MG63 (cell line): Measurements from ENCODE around the gene TMEM176B. TPM values are rescaled to one million over a fixed set of nuclear protein-coding genes. Genes with fewer than 3 reads are reported as not detected.

ENCODE experiments used
- DNase-seq: peaks from one replicate; pipeline ENCODE4 v3.0.0-alpha.2; 2020
- H3K27me3 ChIP-seq: fragments of 250-450 bp; sonication (Bioruptor Pico); 2 replicates; pipeline ENCODE4 v1.5.1; 2020; ENCODE audit warnings: mild to moderate bottlenecking, moderate library complexity
- H3K36me3 ChIP-seq: fragments of 250-450 bp; sonication (Bioruptor Pico); 2 replicates; pipeline ENCODE4 v1.5.1; 2020; ENCODE audit warnings: mild to moderate bottlenecking, moderate library complexity
- H3K4me3 ChIP-seq: fragments of 250-450 bp; sonication (Bioruptor Pico); 2 replicates; pipeline ENCODE4 v1.5.1; 2020; ENCODE audit warnings: mild to moderate bottlenecking, moderate library complexity
- H3K9me3 ChIP-seq: fragments of 250-450 bp; sonication (Bioruptor Pico); 2 replicates; pipeline ENCODE4 v1.5.1; 2020; ENCODE audit warnings: mild to moderate bottlenecking, moderate library complexity
- total RNA-seq: library from RNA; depleted of rRNA; stranded (reverse); fragments of >200 nt; shearing (Covaris generic); gene quantifications from 2 replicates; pipeline ENCODE4 v1.2.3, GENCODE V29; 2014; ENCODE audit warnings: low replicate concordance; rRNA removed

TMEM176B gene
- total RNA-seq, 1 experiment from 2014 or later: 0.23 TPM

DNA sequence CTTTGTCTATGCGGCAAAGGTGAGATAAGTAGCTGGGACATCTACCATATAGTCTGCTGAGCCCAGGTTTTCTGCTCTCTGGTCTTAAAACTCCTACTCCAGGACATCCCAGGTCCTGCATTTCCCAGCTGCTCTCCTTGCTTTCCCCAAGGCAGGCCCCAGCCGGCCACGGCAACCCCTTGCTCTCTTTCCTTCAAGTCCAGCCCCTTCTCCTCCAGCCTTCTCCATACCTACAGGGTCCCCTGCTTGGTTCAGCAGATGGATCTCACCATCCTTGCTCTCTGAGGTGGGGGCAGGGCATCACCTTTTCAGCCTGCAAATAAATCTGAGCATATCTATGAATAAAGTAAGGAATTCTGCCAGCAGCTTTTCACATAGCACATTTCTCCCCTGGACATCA is 54.3 kb downstream of the TMEM176B start:
- no peaks in the 10 kb centered on the region for H3K27me3 ChIP-seq
- no peak for DNase-seq
- no peaks in the 10 kb centered on the region for H3K9me3 ChIP-seq
- no peak overlapping the region for H3K4me3 ChIP-seq
- no peaks in the 10 kb centered on the region for H3K36me3 ChIP-seq

DNA sequence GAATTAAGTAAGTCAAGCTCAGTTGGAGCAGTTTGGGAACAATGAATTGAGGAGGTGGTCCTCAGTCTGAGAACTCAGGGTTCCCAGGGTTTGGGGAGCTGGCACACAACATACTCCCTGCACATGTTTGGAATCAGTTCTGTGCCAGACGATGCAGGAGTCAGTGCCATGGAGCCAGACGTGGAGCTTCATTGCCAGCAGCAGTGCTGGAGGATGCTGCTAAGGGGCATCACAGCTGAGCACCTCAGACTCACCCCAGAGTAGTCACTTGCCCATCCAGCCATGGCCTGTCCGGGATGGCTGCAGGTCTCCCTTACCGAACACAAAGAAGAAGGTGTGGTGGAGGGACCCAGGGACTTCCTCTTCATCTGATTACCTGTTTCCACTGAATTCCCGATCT is 55.1 kb downstream of the TMEM176B start:
- Histone ChIP-seq H3K36me3 (no peaks in the 10 kb centered on the region), H3K4me3 (no peak overlapping the region), H3K27me3 (no peaks in the 10 kb centered on the region), H3K9me3 (no peaks in the 10 kb centered on the region)
- DNase-seq: no peak

DNA sequence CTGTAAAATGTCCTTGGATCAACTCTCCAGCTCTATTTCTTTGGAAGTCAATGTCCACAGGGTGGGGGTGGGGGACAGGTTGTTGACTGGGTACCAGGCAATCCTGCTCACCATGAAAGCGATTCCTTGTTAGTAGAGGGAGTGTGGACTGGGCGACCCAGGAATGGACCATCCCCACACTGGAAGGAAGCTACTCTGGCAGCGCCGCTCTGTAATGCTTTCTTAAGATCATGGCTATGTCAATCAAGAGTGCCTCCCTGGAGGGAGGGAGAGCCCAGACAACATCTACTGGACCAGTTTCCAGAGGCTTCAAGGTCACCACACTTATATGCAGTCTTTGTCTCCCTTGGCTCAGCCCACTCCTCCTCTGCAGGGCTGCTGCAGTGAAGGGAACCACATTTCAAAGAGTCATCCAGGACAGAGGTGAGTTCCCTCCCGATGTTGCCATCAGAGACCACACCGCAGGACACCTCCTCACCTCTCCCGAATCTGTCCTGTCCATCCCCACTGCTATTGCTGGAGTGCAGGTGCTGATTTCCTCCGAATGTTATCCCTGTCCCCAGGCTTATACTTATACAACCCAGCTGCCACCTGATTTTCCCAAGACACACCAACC is 56.0 kb downstream of the TMEM176B start:
- Histone ChIP-seq H3K36me3 (no peaks in the 10 kb centered on the region), H3K27me3 (no peaks in the 10 kb centered on the region), H3K4me3 (no peak overlapping the region), H3K9me3 (no peaks in the 10 kb centered on the region)
- DNase-seq: no peak

DNA sequence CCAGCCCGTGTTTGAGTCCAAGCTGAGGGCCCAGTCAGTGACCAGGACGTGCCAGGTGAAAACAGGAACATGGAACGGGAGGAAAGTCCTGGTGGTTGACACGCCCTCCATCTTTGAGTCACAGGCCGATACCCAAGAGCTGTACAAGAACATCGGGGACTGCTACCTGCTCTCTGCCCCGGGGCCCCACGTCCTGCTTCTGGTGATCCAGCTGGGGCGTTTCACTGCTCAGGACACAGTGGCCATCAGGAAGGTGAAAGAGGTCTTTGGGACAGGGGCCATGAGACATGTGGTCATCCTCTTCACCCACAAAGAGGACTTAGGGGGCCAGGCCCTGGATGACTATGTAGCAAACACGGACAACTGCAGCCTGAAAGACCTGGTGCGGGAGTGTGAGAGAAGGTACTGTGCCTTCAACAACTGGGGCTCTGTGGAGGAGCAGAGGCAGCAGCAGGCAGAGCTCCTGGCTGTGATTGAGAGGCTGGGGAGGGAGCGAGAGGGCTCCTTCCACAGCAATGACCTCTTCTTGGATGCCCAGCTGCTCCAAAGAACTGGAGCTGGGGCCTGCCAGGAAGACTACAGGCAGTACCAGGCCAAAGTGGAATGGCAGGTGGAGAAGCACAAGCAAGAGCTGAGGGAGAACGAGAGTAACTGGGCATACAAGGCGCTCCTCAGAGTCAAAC is 57.7 kb downstream of the TMEM176B start:
- Histone ChIP-seq H3K36me3 (no peaks in the 10 kb centered on the region), H3K4me3 (no peak overlapping the region), H3K9me3 (no peaks in the 10 kb centered on the region), H3K27me3 (no peaks in the 10 kb centered on the region)
- DNase-seq: no peak

Other genes starting within 250 kb of the TMEM176B start
- not detected in 2 replicates for gene GIMAP4, start 233.0 kb downstream of the TMEM176B start, total RNA-seq
- gene GIMAP6, start 168.0 kb downstream of the TMEM176B start, total RNA-seq: not detected in 2 replicates
- 3.1 and 8.3 TPM in 2 replicates for gene GIMAP2, start 114.7 kb downstream of the TMEM176B start, total RNA-seq
- gene GIMAP1, start 83.8 kb downstream of the TMEM176B start, total RNA-seq: not detected in 2 replicates
- gene GIMAP5, start 62.9 kb downstream of the TMEM176B start, total RNA-seq: not detected in 2 replicates
- not detected in 2 replicates for gene TMEM176A, start 405 bp upstream of the TMEM176B start, total RNA-seq
- not detected in 2 replicates for gene AOC1, start 52.2 kb upstream of the TMEM176B start, total RNA-seq
- 0.33 TPM in 1 of 2 replicates, not detected in the other for gene KCNH2, start 178.0 kb upstream of the TMEM176B start, total RNA-seq
- 0.20 TPM in 1 of 2 replicates, not detected in the other for gene NOS3, start 190.7 kb upstream of the TMEM176B start, total RNA-seq
- not detected in 2 replicates for gene ATG9B, start 224.1 kb upstream of the TMEM176B start, total RNA-seq
- gene ABCB8, start 228.1 kb upstream of the TMEM176B start, total RNA-seq: 14.4 and 22.4 TPM in 2 replicates
- gene ASIC3, start 248.2 kb upstream of the TMEM176B start, total RNA-seq: 0.76 TPM in 1 of 2 replicates, not detected in the other